SK-N-SH (cell line): Measurements from ENCODE around the gene PRDM5.

Experiments
- EP300 ChIP-seq, 2 experiments: IDR thresholded peaks; 2 replicates each; pipeline versions ENCODE4 v1.4.0 to v1.6.1; 2012; ENCODE audit warnings: borderline replicate concordance in 1 of 2, low read depth in 1 of 2, low read length in 1 of 2
- JUND ChIP-seq: IDR thresholded peaks from 2 replicates; pipeline ENCODE4 v1.4.0; 2012
- NFIC ChIP-seq: IDR thresholded peaks from 2 replicates; pipeline ENCODE4 v1.4.0; 2012; ENCODE audit warnings: borderline replicate concordance
- POLR2AphosphoS5 ChIP-seq: IDR thresholded peaks from 2 replicates; pipeline ENCODE4 v1.6.1; 2012; ENCODE audit warnings: low read depth, low read length
- RAD21 ChIP-seq: IDR thresholded peaks from 2 replicates; pipeline ENCODE4 v1.6.1; 2012; ENCODE audit warnings: mild to moderate bottlenecking, low read length
- RFX5 ChIP-seq: IDR thresholded peaks from 2 replicates; pipeline ENCODE4 v1.6.1; 2012; ENCODE audit warnings: mild to moderate bottlenecking, improper control_type of control experiment, low read length
- RXRA ChIP-seq: IDR thresholded peaks from 2 replicates; pipeline ENCODE4 v1.4.0; 2012; ENCODE audit warnings: low read depth, mild to moderate bottlenecking, borderline replicate concordance
- SMC3 ChIP-seq: IDR thresholded peaks from 2 replicates; pipeline ENCODE4 v1.6.1; 2012; ENCODE audit warnings: low read depth, low read length, improper control_type of control experiment
- TAF1 ChIP-seq: IDR thresholded peaks from 2 replicates; pipeline ENCODE4 v1.6.1; 2012; ENCODE audit warnings: low read depth, mild to moderate bottlenecking, low read length, moderate library complexity, borderline replicate concordance
- TF ChIP-seq, protein P1 (sequence below): fragments of 200-600 bp; sonication (generic); IDR thresholded peaks from 2 replicates; pipeline ENCODE4 v1.6.1; 2017; ENCODE audit warnings: antibody characterized with exemption, mild to moderate bottlenecking, moderate library complexity
- TF ChIP-seq, protein P2 (sequence below): IDR thresholded peaks from 2 replicates; pipeline ENCODE4 v1.4.0; 2012; ENCODE audit warnings: low read depth

DNA sequence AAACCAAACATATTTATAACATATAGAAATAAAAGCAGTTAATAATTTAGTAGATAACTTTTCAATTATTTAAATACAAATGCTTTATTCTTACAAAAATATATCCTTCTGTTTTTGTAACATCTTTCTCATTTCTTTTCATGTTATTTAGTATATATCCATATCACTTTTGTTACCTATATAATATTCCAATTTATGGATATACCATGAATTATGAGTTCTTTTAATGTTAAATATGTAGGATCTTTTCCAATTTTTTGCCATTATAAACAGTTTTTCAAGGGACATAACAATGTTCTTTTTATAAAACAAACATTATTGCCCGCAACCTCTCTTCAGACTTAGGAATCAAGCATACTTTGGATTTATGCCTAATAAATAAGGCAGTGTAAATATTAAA is 151.6 kb downstream of the PRDM5 start:
- TF ChIP-seq, protein P1, sequence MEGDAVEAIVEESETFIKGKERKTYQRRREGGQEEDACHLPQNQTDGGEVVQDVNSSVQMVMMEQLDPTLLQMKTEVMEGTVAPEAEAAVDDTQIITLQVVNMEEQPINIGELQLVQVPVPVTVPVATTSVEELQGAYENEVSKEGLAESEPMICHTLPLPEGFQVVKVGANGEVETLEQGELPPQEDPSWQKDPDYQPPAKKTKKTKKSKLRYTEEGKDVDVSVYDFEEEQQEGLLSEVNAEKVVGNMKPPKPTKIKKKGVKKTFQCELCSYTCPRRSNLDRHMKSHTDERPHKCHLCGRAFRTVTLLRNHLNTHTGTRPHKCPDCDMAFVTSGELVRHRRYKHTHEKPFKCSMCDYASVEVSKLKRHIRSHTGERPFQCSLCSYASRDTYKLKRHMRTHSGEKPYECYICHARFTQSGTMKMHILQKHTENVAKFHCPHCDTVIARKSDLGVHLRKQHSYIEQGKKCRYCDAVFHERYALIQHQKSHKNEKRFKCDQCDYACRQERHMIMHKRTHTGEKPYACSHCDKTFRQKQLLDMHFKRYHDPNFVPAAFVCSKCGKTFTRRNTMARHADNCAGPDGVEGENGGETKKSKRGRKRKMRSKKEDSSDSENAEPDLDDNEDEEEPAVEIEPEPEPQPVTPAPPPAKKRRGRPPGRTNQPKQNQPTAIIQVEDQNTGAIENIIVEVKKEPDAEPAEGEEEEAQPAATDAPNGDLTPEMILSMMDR: no peak
- TF ChIP-seq RAD21 (no peak), JUND (no peak), RFX5 (no peak), EP300 (IDR thresholded peaks at IDR 0.05; ENCODE audit: borderline replicate concordance in 1 of 2, low read depth in 1 of 2, low read length in 1 of 2) (no peak), RXRA (no peak), POLR2AphosphoS5 (no peak), NFIC (no peak), TAF1 (no peak), SMC3 (no peak)
- TF ChIP-seq, protein P2, sequence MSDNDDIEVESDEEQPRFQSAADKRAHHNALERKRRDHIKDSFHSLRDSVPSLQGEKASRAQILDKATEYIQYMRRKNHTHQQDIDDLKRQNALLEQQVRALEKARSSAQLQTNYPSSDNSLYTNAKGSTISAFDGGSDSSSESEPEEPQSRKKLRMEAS: no peak
